ENCODE data around the gene KRTAP3-1. TPM values are rescaled to one million over a fixed set of nuclear protein-coding genes. Genes with fewer than 3 reads are reported as not detected.

The KRTAP3-1 gene
- not detected in 2 replicates for total RNA-seq

GRCh38 chr17:41008811-41009210, at the start of gene KRTAP3-1:
Gene KRTAP3-1, minus strand, starts transcription at chr17:41009128. Its CDS starts 54 bp downstream, at chr17:41009074.

GRCh38 chr17:41055130-41055529, 46.2 kb upstream of the KRTAP3-1 start, which contains the start of gene KRTAP2-2:
Gene KRTAP2-2, minus strand, starts transcription at chr17:41055230. Its CDS starts 19 bp downstream, at chr17:41055211.

GRCh38 chr17:41046735-41047465, 38.0 kb upstream of the KRTAP3-1 start, which contains the start of gene KRTAP2-1:
Gene KRTAP2-1, minus strand, starts transcription at chr17:41047316. Its CDS starts 49 bp downstream, at chr17:41047267.

GRCh38 chr17:41040783-41041571, 32.0 kb upstream of the KRTAP3-1 start, which contains the start of gene KRTAP1-1:
Gene KRTAP1-1, minus strand, starts transcription at chr17:41041450. Its CDS starts 53 bp downstream, at chr17:41041397.

GRCh38 chr17:41034346-41034935, 25.5 kb upstream of the KRTAP3-1 start, which contains the start of gene KRTAP1-3:
Gene KRTAP1-3, minus strand, starts transcription at chr17:41034874. Its CDS starts 53 bp downstream, at chr17:41034821.

GRCh38 chr17:41029633-41030245, 20.8 kb upstream of the KRTAP3-1 start, which contains the start of gene KRTAP1-4:
Gene KRTAP1-4, minus strand, starts transcription at chr17:41030195. Its CDS starts 117 bp downstream, at chr17:41030078.

GRCh38 chr17:41026715-41027471, 18.0 kb upstream of the KRTAP3-1 start, which contains the start of gene KRTAP1-5:
Gene KRTAP1-5, minus strand, starts transcription at chr17:41027208. Its CDS starts 53 bp downstream, at chr17:41027155.

GRCh38 chr17:40999563-40999962, 9.4 kb downstream of the KRTAP3-1 start, which contains the start of gene KRTAP3-2:
Gene KRTAP3-2, minus strand, starts transcription at chr17:40999906. Its CDS starts 53 bp downstream, at chr17:40999853.

GRCh38 chr17:40993839-40994238, 15.1 kb downstream of the KRTAP3-1 start, which contains the start of gene KRTAP3-3:
Gene KRTAP3-3, minus strand, starts transcription at chr17:40994164. Its CDS starts 67 bp downstream, at chr17:40994097.

GRCh38 chr17:40984226-40984625, 24.7 kb downstream of the KRTAP3-1 start, which contains the start of gene KRT40:
Gene KRT40, minus strand, starts transcription at chr17:40984326. Its CDS starts 53 bp downstream, at chr17:40984273.

GRCh38 chr17:40966848-40967247, 42.1 kb downstream of the KRTAP3-1 start, which contains the start of gene KRT39:
Gene KRT39, minus strand, starts transcription at chr17:40966948. Its CDS starts 92 bp downstream, at chr17:40966856.

Other genes starting within 250 kb of the KRTAP3-1 start
- gene KRT26, start 236.9 kb downstream of the KRTAP3-1 start, total RNA-seq = not detected in 2 replicates
- not detected in 2 replicates for gene KRT27, start 226.6 kb downstream of the KRTAP3-1 start, total RNA-seq
- not detected in 2 replicates for gene KRT28, start 209.2 kb downstream of the KRTAP3-1 start, total RNA-seq
- gene KRT10, start 186.5 kb downstream of the KRTAP3-1 start, total RNA-seq = 4.3 and 6.5 TPM in 2 replicates
- gene KRT12, start 141.9 kb downstream of the KRTAP3-1 start, total RNA-seq = not detected in 2 replicates
- not detected in 2 replicates for gene KRT20, start 123.9 kb downstream of the KRTAP3-1 start, total RNA-seq
- 0.28 TPM in 1 of 2 replicates, not detected in the other for gene KRT23, start 71.5 kb downstream of the KRTAP3-1 start, total RNA-seq
- gene KRT39, start 42.2 kb downstream of the KRTAP3-1 start, total RNA-seq = not detected in 2 replicates
- not detected in 2 replicates for gene KRT40, start 24.8 kb downstream of the KRTAP3-1 start, total RNA-seq
- not detected in 2 replicates for gene KRTAP3-3, start 15.0 kb downstream of the KRTAP3-1 start, total RNA-seq
- gene KRTAP3-2, start 9.2 kb downstream of the KRTAP3-1 start, total RNA-seq = not detected in 2 replicates
- gene KRTAP1-5, start 18.1 kb upstream of the KRTAP3-1 start, total RNA-seq = 0.23 and 0.30 TPM in 2 replicates
- not detected in 2 replicates for gene KRTAP1-4, start 21.1 kb upstream of the KRTAP3-1 start, total RNA-seq
- not detected in 2 replicates for gene KRTAP1-3, start 25.7 kb upstream of the KRTAP3-1 start, total RNA-seq
- not detected in 2 replicates for gene KRTAP1-1, start 32.3 kb upstream of the KRTAP3-1 start, total RNA-seq
- gene KRTAP2-1, start 38.2 kb upstream of the KRTAP3-1 start, total RNA-seq = not detected in 2 replicates
- gene KRTAP2-2, start 46.1 kb upstream of the KRTAP3-1 start, total RNA-seq = not detected in 2 replicates
- 0.65 TPM in 1 of 2 replicates, not detected in the other for gene KRTAP2-3, start 51.0 kb upstream of the KRTAP3-1 start, total RNA-seq
- not detected in 2 replicates for gene KRTAP2-4, start 56.8 kb upstream of the KRTAP3-1 start, total RNA-seq
- gene KRTAP4-7, start 75.0 kb upstream of the KRTAP3-1 start, total RNA-seq = not detected in 2 replicates
- not detected in 2 replicates for gene KRTAP4-8, start 89.0 kb upstream of the KRTAP3-1 start, total RNA-seq
- not detected in 2 replicates for gene KRTAP4-16, start 93.1 kb upstream of the KRTAP3-1 start, total RNA-seq
- gene KRTAP4-9, start 96.3 kb upstream of the KRTAP3-1 start, total RNA-seq = not detected in 2 replicates
- not detected in 2 replicates for gene KRTAP4-11, start 109.2 kb upstream of the KRTAP3-1 start, total RNA-seq
- gene KRTAP4-12, start 115.1 kb upstream of the KRTAP3-1 start, total RNA-seq = not detected in 2 replicates
- gene KRTAP4-6, start 131.4 kb upstream of the KRTAP3-1 start, total RNA-seq = not detected in 2 replicates
- not detected in 2 replicates for gene KRTAP4-5, start 140.7 kb upstream of the KRTAP3-1 start, total RNA-seq
- gene KRTAP4-4, start 151.6 kb upstream of the KRTAP3-1 start, total RNA-seq = not detected in 2 replicates
- not detected in 2 replicates for gene KRTAP4-3, start 159.1 kb upstream of the KRTAP3-1 start, total RNA-seq
- not detected in 2 replicates for gene KRTAP4-2, start 169.1 kb upstream of the KRTAP3-1 start, total RNA-seq
- gene KRTAP4-1, start 175.8 kb upstream of the KRTAP3-1 start, total RNA-seq = not detected in 2 replicates
- gene KRTAP9-1, start 180.8 kb upstream of the KRTAP3-1 start, total RNA-seq = not detected in 2 replicates
- gene KRTAP9-2, start 217.5 kb upstream of the KRTAP3-1 start, total RNA-seq = not detected in 2 replicates
- gene KRTAP9-3, start 223.3 kb upstream of the KRTAP3-1 start, total RNA-seq = not detected in 2 replicates
- not detected in 2 replicates for gene KRTAP9-8, start 228.9 kb upstream of the KRTAP3-1 start, total RNA-seq
- not detected in 2 replicates for gene KRTAP9-4, start 240.6 kb upstream of the KRTAP3-1 start, total RNA-seq
- not detected in 2 replicates for gene KRTAP9-9, start 246.3 kb upstream of the KRTAP3-1 start, total RNA-seq